Cerebellar nuclear complex (tissue), 1 donor: ENCODE measurements around the gene PUSL1.
A peak's percentile ranks its signal among the peaks of the same experiment; 100 is the strongest.

ENCODE experiments used
- DNase-seq, 2 experiments: peaks; one replicate each; lab custom pipeline; 2025; lab: John Stamatoyannopoulos, UW

Gene PUSL1

GRCh38 chr1:1279028-1279427 is 29.4 kb upstream of the PUSL1 start:
- DNase-seq, result no peak

- no peak for DNase-seq
Measured at GRCh38 chr1:1280782-1281481, 27.5 kb upstream of the PUSL1 start.

DNA sequence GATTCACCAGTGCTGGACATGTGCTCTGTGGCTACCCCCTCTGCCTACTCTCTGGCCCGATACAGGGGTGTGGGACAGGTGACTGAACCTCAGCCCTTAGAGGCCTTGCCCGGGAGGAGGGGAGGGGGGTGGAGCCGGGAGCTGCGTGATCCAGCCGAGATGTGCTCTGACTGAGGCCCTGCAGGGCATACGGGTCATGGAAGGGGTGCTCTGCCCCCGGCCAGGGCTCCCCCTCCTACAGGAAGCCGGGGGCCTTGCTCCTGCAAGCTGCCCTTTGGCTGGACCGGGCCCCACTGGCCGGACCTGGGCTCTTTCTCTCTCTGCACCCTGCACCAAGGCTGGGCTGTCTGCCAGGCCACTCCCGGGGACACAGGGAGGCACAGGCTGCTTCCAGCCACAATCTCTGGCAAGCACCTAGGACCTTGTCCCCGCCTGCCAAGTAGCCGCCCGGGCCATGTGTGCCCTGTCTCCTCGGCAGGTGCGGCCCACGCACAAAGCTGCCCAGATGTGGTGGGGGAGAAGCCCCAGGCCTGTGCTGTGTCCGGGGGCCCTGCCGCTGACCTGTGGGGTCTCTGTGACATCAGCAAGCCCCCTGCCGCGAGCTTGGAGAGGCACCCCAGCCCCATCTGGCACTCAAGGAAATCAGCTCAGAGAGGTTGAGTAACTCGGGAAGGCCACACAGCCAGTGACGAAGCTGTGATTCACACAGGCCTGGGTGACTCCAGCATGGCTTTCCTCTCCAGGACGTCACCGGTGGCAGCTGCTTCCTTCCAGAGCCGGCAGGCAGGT is 26.7 kb upstream of the PUSL1 start:
- DNase-seq, result no peak

DNA sequence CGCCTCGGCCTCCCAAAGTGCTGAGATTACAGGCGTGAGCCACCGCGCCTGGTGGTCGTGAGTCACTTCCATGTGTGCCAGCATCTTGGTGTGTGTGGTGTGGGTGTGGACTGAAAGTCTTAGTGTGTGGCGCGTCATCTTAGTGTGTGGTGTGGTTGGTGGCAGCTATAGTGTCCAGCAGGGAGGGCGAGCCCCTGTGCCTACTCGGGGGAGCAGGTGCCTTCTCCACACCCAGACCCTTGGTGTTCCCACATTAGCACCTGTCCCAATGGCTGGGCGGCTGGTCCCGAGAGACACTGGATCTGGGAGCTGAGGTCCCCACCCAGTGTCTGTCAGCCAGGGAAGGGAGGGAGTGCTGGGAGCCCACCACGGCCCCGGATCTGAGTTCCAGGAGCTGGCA is 25.4 kb upstream of the PUSL1 start:
- DNase-seq, result no peak

- DNase-seq, result no peak
Measured at GRCh38 chr1:1283821-1284220, 24.6 kb upstream of the PUSL1 start.

GRCh38 chr1:1284221-1285101 is 23.9 kb upstream of the PUSL1 start:
- no peak for DNase-seq

DNA sequence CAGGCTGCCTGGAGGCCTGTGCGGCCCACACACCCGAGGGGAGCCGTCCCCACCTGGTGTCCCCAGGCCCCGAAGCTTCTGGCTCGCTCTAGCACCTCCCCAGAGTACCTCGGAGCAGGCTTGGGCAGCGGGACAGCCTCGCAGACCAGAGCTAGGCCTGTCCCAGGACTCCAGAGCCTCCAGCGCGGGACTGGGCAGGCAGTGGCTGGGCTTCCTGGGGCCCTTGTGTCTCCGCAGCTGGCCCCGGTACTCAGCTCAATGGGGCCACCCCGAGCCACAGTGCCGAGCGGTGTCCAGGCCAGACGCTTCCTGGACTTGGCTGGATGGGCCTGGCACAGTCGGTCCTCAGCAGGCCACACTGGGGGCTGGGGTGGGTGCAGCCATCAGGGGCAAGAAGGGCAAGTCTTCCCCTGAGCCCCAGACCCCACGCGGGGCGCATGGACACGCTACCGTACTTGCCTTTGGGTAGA is 23.3 kb upstream of the PUSL1 start:
- DNase-seq, result no peak

DNA sequence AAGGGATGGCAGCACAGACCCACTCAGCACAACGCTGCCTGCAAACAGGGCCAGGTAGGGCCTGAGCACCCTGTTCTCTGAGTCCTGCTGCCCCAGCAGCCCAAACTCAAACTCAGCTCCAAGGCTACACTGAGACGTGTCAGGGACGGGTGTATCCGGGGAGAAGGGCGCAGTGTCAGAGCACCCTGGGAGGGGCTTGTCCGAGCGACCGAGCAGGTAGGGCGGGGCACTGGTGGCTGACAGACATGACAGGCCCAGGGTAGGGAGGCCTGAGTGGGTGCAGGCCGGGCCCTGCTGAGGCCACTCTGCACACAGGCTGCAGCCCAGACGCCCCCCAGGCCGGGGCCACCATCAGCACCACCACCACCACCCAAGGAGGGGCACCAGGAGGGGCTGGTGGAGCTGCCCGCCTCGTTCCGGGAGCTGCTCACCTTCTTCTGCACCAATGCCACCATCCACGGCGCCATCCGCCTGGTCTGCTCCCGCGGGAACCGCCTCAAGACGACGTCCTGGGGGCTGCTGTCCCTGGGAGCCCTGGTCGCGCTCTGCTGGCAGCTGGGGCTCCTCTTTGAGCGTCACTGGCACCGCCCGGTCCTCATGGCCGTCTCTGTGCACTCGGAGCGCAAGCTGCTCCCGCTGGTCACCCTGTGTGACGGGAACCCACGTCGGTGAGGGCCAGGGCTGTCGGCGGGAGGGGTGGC is 22.6 kb upstream of the PUSL1 start:
- no peak for DNase-seq

DNA sequence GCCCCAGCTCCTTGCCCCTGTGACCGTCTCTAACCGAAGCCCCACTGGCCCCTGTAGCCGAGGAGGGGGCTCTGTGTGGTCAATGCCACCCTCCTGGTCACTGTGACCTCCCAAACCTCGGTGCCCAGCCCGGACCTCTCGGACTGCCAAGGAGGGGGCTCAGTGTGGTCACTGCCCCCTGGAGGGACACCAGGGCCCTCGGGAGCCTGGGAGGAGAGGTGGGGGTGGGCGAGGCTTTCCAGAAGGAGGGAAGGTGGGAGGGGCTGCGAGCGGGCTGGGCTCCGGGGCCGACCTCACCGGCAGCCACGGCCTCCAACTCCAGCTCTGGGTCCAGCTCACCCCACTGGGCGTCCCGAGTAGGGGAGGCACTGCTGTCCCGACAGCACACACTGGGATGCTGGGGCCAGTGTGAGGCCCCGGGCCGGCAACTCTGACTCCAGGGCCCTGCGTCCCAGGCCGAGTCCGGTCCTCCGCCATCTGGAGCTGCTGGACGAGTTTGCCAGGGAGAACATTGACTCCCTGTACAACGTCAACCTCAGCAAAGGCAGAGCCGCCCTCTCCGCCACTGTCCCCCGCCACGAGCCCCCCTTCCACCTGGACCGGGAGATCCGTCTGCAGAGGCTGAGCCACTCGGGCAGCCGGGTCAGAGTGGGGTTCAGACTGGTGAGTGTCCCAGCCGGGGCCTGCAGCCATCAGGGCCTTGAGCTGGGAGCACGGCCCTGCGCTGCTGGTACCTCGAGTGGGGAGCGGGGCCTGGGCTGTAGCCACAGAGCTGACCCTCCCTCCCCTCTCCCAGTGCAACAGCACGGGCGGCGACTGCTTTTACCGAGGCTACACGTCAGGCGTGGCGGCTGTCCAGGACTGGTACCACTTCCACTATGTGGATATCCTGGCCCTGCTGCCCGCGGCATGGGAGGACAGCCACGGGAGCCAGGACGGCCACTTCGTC is 21.8 kb upstream of the PUSL1 start:
- no peak for DNase-seq

DNA sequence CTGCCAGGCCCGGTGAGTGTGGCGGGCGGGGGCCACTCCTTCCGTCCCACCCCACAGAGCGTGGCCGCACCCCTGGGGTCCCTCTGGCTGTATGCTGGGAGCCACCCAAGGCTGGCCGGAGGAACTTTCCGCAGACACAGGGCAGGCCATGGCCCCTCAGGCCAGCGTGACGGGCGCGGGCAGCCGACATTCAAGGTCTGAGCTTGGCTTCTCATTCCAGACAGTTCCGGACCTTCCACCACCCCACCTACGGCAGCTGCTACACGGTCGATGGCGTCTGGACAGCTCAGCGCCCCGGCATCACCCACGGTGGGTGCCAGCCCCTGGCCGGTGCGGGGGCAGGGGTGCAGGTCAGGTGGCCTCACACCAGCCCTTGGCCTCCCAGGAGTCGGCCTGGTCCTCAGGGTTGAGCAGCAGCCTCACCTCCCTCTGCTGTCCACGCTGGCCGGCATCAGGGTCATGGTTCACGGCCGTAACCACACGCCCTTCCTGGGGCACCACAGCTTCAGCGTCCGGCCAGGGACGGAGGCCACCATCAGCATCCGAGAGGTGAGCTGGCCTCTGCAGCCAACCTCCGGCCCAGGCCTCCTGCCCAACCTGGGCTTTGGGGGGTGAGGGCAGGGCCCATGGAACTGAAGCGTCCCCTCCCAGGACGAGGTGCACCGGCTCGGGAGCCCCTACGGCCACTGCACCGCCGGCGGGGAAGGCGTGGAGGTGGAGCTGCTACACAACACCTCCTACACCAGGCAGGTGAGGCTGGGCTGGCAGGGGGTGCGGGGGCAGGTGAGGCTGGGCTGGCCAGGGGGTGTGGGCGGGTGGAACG is 20.9 kb upstream of the PUSL1 start:
- DNase-seq, result no peak

- no peak for DNase-seq
Measured at GRCh38 chr1:1290238-1290731, 18.1 kb upstream of the PUSL1 start.

DNA sequence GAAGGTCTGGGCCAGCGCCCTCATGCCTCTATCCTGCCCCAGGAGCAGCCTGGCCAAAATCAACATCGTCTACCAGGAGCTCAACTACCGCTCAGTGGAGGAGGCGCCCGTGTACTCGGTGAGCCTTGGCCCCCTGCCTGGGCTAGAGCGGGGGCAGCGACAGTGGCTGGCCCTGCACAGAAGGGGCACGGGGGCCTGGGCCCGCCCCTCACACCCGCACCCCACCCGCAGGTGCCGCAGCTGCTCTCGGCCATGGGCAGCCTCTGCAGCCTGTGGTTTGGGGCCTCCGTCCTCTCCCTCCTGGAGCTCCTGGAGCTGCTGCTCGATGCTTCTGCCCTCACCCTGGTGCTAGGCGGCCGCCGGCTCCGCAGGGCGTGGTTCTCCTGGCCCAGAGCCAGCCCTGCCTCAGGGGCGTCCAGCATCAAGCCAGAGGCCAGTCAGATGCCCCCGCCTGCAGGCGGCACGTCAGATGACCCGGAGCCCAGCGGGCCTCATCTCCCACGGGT is 17.3 kb upstream of the PUSL1 start:
- no peak for DNase-seq

DNA sequence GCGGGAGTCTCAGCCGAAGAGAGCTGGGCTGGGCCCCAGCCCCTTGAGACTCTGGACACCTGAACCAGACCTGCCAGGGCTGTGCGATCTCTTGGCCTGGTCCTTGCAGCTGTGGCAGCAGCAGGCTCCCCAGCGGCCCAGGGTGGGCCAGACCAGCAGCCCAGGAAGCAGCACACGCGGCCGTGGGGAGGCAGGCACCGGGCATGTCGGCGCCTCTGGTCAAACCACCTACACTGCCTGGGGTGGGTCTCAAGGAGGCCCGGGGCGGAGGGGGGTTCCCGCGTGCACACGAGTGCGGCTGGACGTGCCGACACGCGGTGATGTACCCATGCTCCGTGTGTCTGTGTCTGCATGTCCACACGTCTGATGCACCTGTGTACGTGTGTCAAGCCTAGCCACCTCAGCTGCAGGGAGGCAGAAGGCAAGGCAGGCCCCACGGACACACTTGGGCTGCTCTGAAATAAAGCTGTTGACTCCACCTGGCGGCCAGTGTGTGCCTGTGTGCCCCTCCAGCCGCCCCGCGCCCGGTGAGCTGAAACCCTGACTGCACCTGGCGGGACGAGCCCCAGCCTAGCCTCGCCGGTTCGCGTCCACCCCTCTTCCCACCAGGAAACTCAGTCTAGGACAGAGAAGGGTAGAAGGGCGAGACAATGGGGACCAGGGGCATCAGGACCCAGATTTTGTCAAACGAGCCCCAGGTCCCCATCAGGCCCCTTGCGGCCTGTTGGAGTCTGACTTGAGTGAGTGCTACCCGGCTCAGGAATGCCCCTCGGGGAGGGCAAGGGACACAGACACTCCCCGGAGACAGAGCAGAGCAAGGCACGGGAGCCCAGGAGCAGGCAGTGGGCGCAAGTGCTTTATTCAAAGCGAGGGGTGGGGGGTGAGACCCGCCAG is 16.6 kb upstream of the PUSL1 start:
- peak in 1 of 2 experiments; percentile 67 for DNase-seq

DNA sequence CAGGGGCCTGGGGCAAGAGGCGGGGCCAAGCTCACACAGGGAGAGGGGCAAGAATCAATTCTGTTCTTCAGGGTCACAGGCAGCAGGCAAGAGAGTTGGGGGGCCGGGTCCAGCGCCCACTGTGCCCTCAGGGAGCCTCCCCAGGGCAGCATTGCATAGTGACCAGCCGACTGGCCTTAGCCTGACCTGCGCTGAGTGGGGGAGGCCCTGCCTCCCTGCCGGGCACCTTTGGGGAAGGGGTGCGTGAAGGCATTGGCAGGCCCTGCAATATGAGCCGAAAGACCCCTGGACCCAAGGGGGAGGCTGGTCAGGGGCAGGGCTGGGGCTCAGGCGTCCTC is 16.0 kb upstream of the PUSL1 start:
- DNase-seq, result no peak

GRCh38 chr1:1292851-1293250 is 15.5 kb upstream of the PUSL1 start:
- DNase-seq, result no peak

GRCh38 chr1:1293263-1294249 is 14.8 kb upstream of the PUSL1 start:
- no peak for DNase-seq

DNA sequence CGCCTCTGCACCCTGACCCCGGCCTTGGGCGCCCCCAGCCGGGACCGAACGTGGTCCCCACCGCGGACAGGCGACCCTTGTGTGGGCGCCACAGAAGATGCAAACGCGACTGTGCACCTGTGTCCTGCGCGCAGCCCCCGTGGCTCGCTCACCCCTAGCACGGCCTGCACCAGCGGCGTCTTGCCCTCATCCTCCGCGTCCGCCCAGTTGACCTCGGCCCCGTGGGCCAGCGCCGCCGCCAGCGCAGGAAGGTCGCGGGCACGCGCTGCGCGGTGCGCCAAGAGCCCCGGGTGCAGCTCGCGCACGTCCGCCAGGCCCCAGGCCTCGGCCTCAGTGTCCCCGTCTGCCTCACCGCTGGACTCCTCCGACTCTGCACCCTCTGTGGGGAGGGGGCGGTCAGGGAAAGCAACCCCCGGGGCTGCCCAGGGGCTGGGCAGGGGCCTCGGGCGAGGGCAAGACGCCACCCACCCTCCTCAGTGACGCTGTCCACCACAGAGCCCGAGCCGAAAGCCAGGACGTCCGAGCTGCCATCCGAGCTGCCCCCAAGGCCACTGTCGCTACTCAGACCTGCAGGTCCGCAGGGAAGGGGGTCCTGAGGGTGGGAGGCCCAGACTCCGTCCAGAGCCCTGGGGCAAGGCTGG is 14.0 kb upstream of the PUSL1 start:
- no peak for DNase-seq
